A549 treated with dexamethasone at 1 μM for 4 hours (cell line): ENCODE results near the gene BRCA1. TPM values are rescaled to one million over a fixed set of nuclear protein-coding genes. Genes with fewer than 3 reads are reported as not detected.

Experiments
- total RNA-seq: library from RNA; stranded (reverse); fragments of 200-300 nt; extraction: Qiagen RNA extraction; gene quantifications from 5 replicates; pipeline ENCODE4 v1.2.3, GENCODE V29; 2022

BRCA1 gene
- total RNA-seq, result 21.7 to 30.5 TPM (median 27.9 TPM) in 5 replicates

DNA sequence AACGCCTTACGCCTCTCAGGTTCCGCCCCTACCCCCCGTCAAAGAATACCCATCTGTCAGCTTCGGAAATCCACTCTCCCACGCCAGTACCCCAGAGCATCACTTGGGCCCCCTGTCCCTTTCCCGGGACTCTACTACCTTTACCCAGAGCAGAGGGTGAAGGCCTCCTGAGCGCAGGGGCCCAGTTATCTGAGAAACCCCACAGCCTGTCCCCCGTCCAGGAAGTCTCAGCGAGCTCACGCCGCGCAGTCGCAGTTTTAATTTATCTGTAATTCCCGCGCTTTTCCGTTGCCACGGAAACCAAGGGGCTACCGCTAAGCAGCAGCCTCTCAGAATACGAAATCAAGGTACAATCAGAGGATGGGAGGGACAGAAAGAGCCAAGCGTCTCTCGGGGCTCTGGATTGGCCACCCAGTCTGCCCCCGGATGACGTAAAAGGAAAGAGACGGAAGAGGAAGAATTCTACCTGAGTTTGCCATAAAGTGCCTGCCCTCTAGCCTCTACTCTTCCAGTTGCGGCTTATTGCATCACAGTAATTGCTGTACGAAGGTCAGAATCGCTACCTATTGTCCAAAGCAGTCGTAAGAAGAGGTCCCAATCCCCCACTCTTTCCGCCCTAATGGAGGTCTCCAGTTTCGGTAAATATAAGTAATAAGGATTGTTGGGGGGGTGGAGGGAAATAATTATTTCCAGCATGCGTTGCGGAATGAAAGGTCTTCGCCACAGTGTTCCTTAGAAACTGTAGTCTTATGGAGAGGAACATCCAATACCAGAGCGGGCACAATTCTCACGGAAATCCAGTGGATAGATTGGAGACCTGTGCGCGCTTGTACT is at the start of gene BRCA1:
BRCA1 (minus strand) TSS at position 232 of the 834 bp plus-strand sequence. CDS start 1,268 bp downstream, outside the sequence.

DNA sequence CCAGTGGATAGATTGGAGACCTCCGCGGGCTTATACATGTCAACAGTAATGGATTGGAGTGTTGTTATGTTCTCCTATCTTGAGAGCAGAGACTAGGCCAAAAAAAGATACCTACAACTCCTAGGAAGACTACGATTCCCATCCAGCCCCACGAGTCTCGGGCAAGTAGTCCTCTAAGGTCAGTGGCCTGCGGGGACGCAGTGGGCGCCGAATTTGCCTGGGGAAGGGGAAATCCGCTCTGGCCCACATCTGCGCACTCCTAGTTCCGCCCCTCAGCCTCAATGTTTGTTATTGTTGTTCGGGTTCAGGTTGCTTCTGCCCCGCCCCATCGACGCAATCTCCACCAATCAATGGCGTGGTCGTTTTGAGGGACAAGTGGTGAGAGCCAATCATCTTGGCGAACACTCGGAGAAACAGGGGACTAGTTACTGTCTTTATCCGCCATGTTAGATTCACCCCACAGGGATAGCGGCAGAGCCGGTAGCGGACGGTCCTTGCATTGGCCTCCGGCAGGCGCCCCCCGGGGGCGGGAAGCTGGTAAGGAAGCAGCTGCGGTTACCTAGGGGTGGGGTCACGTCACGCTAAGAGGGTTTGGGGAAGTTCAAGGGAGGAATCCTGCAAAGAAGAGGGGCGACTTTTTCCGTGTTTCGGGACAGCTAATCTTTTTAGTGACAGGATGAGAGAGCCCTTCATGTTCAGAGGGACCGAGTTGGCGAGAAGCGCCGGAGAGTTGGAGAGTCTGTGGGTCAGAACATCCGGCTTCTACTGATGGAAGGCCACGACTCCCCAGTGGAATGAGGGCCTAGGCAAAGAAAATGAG is 45.8 kb upstream of the BRCA1 start, which contains the start of gene NBR1:
NBR1 (plus strand) TSS at position 449 of the 820 bp plus-strand sequence. CDS start 4,586 bp downstream, outside the sequence.

DNA sequence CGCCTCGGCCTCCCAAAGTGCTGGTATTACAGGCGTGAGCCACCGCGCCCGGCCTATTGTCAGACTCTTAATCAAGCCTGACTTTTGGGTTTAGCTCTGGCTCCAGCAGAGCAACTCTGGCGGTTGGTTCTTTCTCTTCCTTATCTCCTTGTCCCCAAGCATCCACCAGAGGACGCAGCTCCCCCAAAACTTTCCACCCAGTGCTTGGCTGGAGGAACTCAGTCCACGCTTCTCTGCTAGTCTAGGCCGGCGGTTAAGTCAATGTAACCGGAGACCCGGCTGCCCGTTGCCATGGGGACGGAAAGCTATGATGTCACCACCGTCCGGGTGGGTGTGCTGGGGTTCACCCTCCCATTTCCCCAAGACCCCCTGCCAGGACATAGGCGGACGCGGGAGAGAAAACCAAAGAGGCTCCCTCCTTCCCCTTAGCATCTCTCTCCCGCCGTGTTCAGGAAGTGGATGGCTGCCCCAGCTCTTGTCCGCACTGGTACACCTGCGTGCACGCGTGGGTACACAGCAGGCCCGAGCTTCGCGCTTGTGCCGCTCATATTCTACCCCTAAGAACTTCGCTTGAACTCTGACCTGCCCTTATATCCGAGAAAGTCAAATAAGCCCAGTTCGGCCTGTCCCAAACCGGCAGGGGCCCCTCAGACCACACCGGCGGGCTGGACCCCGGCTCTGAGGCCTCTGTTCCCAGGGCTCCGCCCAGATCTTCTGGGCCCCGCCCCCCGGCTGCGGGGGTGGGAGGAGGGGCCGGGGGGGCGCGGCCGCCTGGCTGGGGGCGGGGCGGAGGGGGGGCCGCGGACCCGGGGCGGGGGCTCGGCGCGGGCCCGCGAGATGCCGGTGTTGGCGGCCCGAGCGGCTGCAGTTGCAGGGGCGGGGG is 100.5 kb downstream of the BRCA1 start, which contains the start of gene RND2:
RND2 (plus strand) TSS at position 825 of the 883 bp plus-strand sequence. CDS start 117 bp downstream, outside the sequence.

GRCh38 chr17:43021741-43022512 is 103.2 kb downstream of the BRCA1 start, which contains the start of gene VAT1:
VAT1 (minus strand) TSS chr17:43022385; CDS start chr17:43022322, 63 bp downstream.

GRCh38 chr17:43006639-43007551 is 118.3 kb downstream of the BRCA1 start, which contains the start of gene IFI35:
IFI35 (plus strand) TSS chr17:43006784; CDS start chr17:43006948, 164 bp downstream.

GRCh38 chr17:42997984-42998938 is 126.9 kb downstream of the BRCA1 start, which contains the start of gene RPL27:
RPL27 (plus strand) TSS chr17:42998419; CDS start chr17:42998751, 332 bp downstream.

Other genes starting within 250 kb of the BRCA1 start
- gene G6PC1, start 224.6 kb downstream of the BRCA1 start, total RNA-seq, result 0.06 to 0.09 TPM (median 0.08 TPM) in 3 of 5 replicates, not detected in the others
- 54.0 to 57.5 TPM (median 55.9 TPM) in 5 replicates for gene AARSD1, start 160.9 kb downstream of the BRCA1 start, total RNA-seq
- gene PTGES3L, start 145.3 kb downstream of the BRCA1 start, total RNA-seq, result 0.71 to 1.1 TPM (median 0.84 TPM) in 5 replicates
- 17.8 to 22.8 TPM (median 21.4 TPM) in 5 replicates for gene RUNDC1, start 144.8 kb downstream of the BRCA1 start, total RNA-seq
- 2,696 to 3,813 TPM (median 2,782 TPM) in 5 replicates for gene RPL27, start 126.9 kb downstream of the BRCA1 start, total RNA-seq
- 16.3 to 18.6 TPM (median 17.6 TPM) in 5 replicates for gene IFI35, start 118.6 kb downstream of the BRCA1 start, total RNA-seq
- gene VAT1, start 103.0 kb downstream of the BRCA1 start, total RNA-seq, result 208 to 244 TPM (median 229 TPM) in 5 replicates
- gene RND2, start 100.1 kb downstream of the BRCA1 start, total RNA-seq, result 0.11 to 0.21 TPM (median 0.13 TPM) in 5 replicates
- gene NBR1, start 45.9 kb upstream of the BRCA1 start, total RNA-seq, result 33.4 to 45.1 TPM (median 40.7 TPM) in 5 replicates
- gene TMEM106A, start 86.5 kb upstream of the BRCA1 start, total RNA-seq, result 0.63 to 1.5 TPM (median 1.1 TPM) in 5 replicates
- 0.14 TPM in 1 of 5 replicates, not detected in the others for gene CCDC200, start 103.3 kb upstream of the BRCA1 start, total RNA-seq
- not detected in 5 replicates for gene RNU2-1, start 108.6 kb upstream of the BRCA1 start, total RNA-seq